SK-N-SH treated with all-trans-retinoic acid at 6 μM for 48 hours (cell line): ENCODE measurements around the gene CFAP74.

Source experiments
- SNAI2 ChIP-seq: fragments of 250-450 bp; sonication (Bioruptor Pico); IDR thresholded peaks from 2 replicates; pipeline ENCODE4 v1.5.0; 2020; ENCODE audit warnings: mild to moderate bottlenecking, moderate library complexity
- ZFP30 ChIP-seq: fragments of 450-650 bp; formaldehyde crosslinking; IDR thresholded peaks from 2 replicates; pipeline ENCODE4 v1.5.0; 2022; ENCODE audit warnings: mild to moderate bottlenecking, moderate library complexity
- ZNF70 ChIP-seq: fragments of 450-650 bp; formaldehyde crosslinking; IDR thresholded peaks from 2 replicates; pipeline ENCODE4 v1.5.0; 2020; ENCODE audit warnings: mild to moderate bottlenecking, moderate library complexity
- TF ChIP-seq, protein P1 (sequence below): fragments of 250-450 bp; sonication (Bioruptor Pico); IDR thresholded peaks from 2 replicates; pipeline ENCODE4 v1.8.0; 2021; ENCODE audit warnings: low read depth, mild to moderate bottlenecking, moderate library complexity, borderline replicate concordance
- TF ChIP-seq, protein P2 (sequence below): fragments of 250-450 bp; sonication (Bioruptor Pico); IDR thresholded peaks from 2 replicates; pipeline ENCODE4 v1.8.0; 2020; ENCODE audit warnings: mild to moderate bottlenecking, moderate library complexity, borderline replicate concordance

DNA sequence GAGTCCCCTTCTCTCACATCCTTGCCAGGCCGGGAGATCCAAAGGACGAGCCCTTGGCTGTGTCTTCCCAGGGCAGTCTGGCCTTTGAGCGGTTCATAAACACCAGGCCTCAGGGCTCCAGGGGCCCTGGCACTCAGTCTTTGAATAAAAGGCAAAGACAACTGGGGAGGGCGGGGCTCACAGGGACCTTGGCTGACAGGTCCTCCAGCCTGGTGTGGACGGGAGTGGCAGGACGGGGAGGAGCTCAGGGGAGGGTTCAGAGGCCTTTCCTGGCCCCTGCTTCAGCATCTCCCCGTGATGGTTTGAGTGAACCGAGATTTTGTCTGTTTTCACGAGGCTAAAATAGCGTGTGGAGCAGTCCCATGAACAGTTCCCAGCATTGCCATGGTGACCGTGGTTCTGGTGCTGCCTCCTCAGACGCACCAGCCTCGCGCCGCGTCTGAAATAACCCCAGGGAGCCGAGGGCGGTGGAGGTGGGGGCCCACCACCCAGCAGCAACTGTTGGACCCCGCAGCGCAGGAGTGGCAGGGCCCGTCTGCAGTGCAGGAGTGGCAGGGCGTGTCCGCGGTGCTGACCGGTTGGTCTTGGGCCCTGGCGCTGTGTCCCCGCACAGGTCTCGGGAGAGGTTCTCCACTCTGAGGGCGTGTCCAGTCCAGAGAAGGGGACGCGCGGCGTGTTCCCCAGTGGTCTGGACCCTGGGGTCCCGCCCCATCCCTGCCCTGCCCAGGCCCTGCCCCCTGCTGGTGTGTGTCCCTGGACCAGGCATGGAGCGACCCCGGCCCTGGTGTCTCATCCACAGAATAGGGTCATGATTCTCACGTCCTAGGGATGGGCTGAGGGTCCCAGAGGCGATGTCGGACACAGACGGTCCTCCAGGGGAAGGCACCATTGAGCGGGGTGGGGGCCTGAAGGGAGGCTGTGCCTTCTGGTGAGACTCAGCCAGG is 39.5 kb upstream of the CFAP74 start:
- TF ChIP-seq, protein P1, sequence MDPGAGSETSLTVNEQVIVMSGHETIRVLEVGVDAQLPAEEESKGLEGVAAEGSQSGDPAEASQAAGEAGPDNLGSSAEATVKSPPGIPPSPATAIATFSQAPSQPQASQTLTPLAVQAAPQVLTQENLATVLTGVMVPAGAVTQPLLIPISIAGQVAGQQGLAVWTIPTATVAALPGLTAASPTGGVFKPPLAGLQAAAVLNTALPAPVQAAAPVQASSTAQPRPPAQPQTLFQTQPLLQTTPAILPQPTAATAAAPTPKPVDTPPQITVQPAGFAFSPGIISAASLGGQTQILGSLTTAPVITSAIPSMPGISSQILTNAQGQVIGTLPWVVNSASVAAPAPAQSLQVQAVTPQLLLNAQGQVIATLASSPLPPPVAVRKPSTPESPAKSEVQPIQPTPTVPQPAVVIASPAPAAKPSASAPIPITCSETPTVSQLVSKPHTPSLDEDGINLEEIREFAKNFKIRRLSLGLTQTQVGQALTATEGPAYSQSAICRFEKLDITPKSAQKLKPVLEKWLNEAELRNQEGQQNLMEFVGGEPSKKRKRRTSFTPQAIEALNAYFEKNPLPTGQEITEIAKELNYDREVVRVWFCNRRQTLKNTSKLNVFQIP (CRISPR knock-in tag): no peak
- no peak for TF ChIP-seq SNAI2 (CRISPR knock-in tag)
- TF ChIP-seq, protein P2, sequence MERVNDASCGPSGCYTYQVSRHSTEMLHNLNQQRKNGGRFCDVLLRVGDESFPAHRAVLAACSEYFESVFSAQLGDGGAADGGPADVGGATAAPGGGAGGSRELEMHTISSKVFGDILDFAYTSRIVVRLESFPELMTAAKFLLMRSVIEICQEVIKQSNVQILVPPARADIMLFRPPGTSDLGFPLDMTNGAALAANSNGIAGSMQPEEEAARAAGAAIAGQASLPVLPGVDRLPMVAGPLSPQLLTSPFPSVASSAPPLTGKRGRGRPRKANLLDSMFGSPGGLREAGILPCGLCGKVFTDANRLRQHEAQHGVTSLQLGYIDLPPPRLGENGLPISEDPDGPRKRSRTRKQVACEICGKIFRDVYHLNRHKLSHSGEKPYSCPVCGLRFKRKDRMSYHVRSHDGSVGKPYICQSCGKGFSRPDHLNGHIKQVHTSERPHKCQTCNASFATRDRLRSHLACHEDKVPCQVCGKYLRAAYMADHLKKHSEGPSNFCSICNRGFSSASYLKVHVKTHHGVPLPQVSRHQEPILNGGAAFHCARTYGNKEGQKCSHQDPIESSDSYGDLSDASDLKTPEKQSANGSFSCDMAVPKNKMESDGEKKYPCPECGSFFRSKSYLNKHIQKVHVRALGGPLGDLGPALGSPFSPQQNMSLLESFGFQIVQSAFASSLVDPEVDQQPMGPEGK (CRISPR knock-in tag): no peak
- no peak for TF ChIP-seq ZNF70
- no peak for TF ChIP-seq ZFP30
